ENCODE measurements around the gene CACTIN. TPM values are rescaled to one million over a fixed set of nuclear protein-coding genes. Genes with fewer than 3 reads are reported as not detected.

The CACTIN gene
- total RNA-seq, 1 donor from 2014 or later, result 39.2 TPM

GRCh38 chr19:3646336-3647092 lies 19.9 kb upstream of the CACTIN start:
- intact Hi-C loops (cut with micrococcal nuclease), result no loop called here

- intact Hi-C loops (cut with micrococcal nuclease), result no loop called here
Observed at GRCh38 chr19:3645726-3646125, 19.1 kb upstream of the CACTIN start.

- intact Hi-C loops (cut with micrococcal nuclease), result no loop called here
Observed at GRCh38 chr19:3645067-3645396, 18.4 kb upstream of the CACTIN start.

GRCh38 chr19:3644351-3645066 lies 17.9 kb upstream of the CACTIN start:
- intact Hi-C loops (cut with micrococcal nuclease), result no loop called here

GRCh38 chr19:3643674-3644313 lies 17.2 kb upstream of the CACTIN start:
- intact Hi-C loops (cut with micrococcal nuclease), result no loop called here

GRCh38 chr19:3642987-3643673 lies 16.5 kb upstream of the CACTIN start:
- intact Hi-C loops (cut with micrococcal nuclease), result no loop called here

GRCh38 chr19:3642296-3642695 lies 15.7 kb upstream of the CACTIN start:
- intact Hi-C loops (cut with micrococcal nuclease), result no loop called here

GRCh38 chr19:3641515-3642269 lies 15.1 kb upstream of the CACTIN start:
- intact Hi-C loops (cut with micrococcal nuclease), result no loop called here

GRCh38 chr19:3639479-3639878 lies 12.9 kb upstream of the CACTIN start:
- intact Hi-C loops (cut with micrococcal nuclease), result no loop called here

GRCh38 chr19:3638208-3639193 lies 11.9 kb upstream of the CACTIN start:
- intact Hi-C loops (cut with micrococcal nuclease), result no loop called here

- intact Hi-C loops (cut with micrococcal nuclease), result no loop called here
Observed at GRCh38 chr19:3637621-3638020, 11.0 kb upstream of the CACTIN start.

GRCh38 chr19:3636962-3637361 lies 10.4 kb upstream of the CACTIN start:
- intact Hi-C loops (cut with micrococcal nuclease), result no loop called here

- intact Hi-C loops (cut with micrococcal nuclease), result no loop called here
Observed at GRCh38 chr19:3636506-3636905, 9.9 kb upstream of the CACTIN start.

- intact Hi-C loops (cut with micrococcal nuclease), result no loop called here
Observed at GRCh38 chr19:3634496-3635045, 8.0 kb upstream of the CACTIN start.

- intact Hi-C loops (cut with micrococcal nuclease), result no loop called here
Observed at GRCh38 chr19:3633559-3633988, 7.0 kb upstream of the CACTIN start.

- intact Hi-C loops (cut with micrococcal nuclease), result no loop called here
Observed at GRCh38 chr19:3632739-3633558, 6.4 kb upstream of the CACTIN start.

GRCh38 chr19:3632098-3632497 lies 5.5 kb upstream of the CACTIN start:
- intact Hi-C loops (cut with micrococcal nuclease), result no loop called here

- intact Hi-C loops (cut with micrococcal nuclease), result no loop called here
Observed at GRCh38 chr19:3631053-3631861, 4.7 kb upstream of the CACTIN start.

Measured in T-helper 1 cell treated with Interleukin-12 subunit alpha and Interleukin-12 subunit beta and Interleukin-4 antibody, amounts not matched to agents 30 ng/mL and 1 ng/mL, for 36 hours (primary cell).